Stimulated activated CD8-positive, alpha-beta memory T cell treated with anti-CD3 and anti-CD28 coated beads, Interleukin-4, amount 100 ng/mL, for 1 hour (primary cell): Measurements from ENCODE around the gene AKR1B15.
"Not testable (repeated sequence)": the region's sequence is repeated elsewhere in the genome, so short reads cannot be mapped to it uniquely, and the experiment has no call there.

ENCODE experiments used
- DNase-seq, 2 donors: peaks; one replicate each; pipeline ENCODE4 v3.0.0-alpha.2; 2020; ENCODE audit warnings: low read depth in 2 of 2, low spot score in 1 of 2

AKR1B15 gene

DNA sequence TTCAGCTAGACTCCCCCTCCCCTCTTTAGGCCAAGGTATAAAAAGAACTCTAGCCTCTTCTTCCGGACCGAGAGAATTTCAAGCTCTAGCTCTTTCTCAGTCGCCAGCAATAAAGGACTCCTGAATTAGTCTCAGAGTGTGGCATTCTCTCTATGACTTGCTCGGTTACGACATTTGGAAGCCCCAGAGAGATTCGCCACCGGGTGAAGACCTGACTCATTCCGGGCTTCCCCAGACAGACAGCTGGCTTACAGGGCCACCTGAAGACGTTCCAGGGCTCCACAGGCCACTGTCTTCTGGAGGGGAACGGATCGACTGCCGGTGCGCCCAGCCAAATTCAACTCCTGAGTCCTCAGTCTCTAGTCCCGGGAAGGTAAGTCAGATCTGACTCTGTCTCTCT, at the start of gene AKR1B15:
TSS of gene AKR1B15 (plus strand) at position 234 of the 400 bp plus-strand sequence. CDS start 15,510 bp downstream, outside the sequence.
- no peak for DNase-seq

DNA sequence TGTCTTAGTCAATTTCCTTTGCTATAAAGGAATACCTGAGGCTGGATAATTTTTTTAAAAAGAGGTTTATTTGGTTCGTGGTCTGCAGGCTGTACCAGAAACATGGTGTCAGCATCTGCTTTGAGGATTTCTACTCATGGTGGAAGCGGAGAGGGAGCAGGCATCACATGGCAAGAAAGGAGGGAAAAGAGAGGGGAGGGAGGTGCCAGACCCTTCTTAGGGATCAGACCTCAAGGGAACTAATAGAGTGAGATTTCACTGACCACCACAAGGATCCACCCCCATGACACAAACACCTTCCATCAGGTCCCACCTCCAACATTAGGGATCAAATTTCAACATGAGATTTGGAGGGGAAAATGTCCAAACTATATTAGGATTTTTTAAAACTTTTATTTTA, 48.5 kb upstream of the AKR1B15 start:
- no peak for DNase-seq

DNA sequence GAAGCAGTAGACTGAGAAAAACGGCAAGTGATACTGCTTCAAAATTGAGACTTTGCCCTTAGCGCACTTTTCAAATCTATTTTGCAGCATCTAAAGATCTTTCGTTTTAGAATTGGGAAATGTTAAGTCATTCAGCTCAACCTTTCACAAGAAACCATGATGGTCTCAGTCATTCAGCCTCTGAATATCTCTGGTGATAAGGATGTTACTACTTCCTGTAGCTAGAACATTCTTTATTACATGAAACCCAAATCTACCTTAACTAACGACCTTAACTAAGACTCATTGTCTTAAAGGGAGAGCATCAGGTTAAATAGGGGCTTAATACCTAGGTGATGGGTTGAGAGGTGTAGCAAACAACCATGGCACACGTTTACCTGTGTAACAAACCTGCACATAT, 47.9 kb upstream of the AKR1B15 start:
- DNase-seq: no peak

DNA sequence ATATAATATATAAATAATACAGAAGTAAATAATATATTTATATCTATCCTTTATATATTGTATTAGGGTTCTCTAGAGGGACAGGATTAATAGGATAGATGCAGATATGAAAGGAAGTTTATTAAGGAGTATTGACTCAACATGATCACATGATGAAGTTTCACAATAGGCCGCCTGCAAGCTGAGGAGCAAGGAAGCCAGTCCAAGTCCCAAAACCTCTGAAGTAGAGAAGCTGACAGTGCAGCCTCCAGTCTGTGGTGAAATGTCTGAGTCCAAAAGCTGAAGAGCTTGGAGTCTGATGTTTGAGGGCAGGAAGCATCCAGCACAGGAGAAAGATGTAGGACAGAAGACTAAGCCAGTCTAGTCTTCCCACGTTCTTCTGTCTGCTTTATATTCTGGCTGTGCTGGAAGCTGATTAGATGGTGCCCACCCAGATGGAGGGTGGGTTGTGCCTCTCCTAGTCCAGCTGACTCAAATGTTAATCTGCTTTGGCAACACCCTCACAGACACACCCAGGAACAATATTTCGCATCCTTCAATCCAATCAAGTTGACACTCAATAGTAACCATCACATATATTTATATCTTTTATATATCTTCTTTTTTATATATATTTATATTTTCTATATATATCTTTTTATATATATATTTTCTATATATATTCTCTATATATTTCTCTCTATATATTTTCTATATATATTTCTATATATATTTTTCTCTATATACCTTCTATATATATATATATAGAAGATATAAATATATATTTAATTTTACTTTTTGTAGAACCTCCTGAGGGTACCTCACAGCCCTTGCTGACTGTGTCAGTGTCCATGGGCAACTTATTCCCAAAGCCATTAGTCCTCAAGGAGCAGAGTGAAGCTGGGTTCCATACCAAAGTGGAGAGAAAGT, 46.2 kb upstream of the AKR1B15 start:
- DNase-seq: no peak

DNA sequence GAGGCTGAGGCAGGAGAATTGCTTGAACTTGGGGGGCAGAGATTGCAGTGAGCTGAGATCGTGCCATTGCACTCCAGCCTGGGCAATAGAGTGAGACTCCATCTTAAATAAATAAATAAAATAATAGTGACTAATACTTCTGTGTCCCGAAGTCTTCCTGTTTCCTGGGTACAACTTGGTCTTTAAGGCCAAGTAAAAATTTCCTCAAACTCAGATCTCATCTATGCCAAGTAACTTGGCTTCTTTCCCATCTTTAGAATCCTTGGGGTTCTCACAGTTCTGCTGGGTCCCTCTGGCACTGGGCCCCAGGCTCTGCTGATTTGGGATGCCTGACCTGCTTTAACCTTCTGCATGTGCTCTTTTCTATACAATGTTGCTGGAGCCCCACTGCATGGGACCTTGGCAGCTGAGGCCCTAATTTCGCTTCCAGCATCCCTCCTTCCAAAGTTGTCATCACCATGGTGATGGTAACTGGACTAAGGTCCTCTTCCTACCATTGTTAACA, 44.2 kb upstream of the AKR1B15 start:
- DNase-seq: no peak

DNA sequence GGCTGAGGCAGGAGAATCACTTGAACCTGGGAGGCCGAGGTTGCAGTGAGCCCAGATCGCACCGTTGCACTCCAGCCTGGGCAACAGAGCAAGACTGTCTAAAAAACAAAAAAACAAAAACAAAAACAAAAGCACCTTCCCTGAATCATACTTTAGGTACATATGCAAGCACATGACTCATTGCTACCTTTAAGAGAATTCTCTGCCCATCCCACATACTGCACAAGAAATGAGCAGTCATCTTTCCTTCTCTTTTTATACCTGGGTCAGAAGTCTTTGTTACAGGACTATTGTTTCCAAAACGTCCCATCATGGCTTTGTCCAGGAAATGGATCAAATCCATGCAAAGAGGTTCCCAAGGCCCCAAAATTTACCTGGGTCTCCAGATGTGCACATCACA, 43.1 kb upstream of the AKR1B15 start:
- no peak for DNase-seq

DNA sequence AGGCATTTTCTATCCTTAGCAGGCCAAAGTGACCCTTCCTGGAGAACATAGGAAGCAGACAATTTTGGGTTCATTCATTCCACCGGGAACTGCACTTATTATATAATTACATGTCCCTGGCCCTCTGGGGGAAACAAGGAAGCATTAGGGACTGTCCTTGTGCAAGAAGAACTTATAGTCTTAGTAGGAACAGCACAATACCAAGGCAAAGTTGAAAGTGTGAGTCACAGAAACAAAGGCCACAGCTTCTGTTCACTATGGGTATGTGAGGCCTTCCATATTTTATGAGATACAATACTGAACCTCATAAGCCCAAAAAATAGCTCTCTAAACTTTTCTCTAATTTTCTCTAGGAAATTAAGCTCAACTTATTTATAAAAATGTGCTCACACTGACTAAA, 39.9 kb upstream of the AKR1B15 start:
- DNase-seq: no peak

DNA sequence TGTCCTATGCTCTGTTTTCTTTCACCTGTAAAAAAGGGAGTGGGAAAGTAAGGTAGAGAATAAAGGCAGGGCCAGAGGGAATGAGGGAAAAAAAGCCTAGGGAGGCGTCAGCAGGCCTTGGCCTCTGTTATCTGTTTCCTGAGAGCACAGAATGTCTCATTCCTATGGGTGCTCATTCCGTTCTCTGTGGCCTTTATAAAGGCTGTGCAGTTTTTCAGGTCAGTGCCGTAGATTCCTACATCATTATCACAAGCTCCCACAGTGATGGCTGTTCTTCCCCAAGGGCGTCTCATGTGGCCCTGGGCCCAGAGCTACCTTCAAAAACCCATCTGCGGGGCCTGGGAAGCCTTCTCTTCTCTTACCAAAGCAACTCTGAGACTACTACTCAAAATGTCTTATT, 38.3 kb upstream of the AKR1B15 start:
- no peak for DNase-seq

DNA sequence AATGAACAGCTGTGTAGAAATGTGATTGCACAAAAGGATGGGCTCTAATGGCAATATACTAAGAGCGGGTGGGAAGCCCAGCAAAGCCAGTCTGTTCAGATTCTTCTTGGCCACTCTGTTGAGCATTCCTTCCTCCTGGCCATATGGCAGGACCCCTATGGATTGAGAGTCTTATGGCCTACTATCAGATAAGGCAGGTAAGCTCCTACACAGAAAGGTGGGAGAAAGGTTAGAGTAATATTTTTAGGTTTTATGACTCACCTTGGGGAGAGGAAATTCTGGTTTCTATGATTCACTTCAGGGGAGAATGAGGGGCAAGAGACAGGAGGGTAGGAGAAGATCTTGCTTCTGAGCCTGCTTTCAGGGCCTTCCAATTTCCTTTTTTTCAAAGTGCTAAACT, 36.6 kb upstream of the AKR1B15 start:
- DNase-seq: no peak

DNA sequence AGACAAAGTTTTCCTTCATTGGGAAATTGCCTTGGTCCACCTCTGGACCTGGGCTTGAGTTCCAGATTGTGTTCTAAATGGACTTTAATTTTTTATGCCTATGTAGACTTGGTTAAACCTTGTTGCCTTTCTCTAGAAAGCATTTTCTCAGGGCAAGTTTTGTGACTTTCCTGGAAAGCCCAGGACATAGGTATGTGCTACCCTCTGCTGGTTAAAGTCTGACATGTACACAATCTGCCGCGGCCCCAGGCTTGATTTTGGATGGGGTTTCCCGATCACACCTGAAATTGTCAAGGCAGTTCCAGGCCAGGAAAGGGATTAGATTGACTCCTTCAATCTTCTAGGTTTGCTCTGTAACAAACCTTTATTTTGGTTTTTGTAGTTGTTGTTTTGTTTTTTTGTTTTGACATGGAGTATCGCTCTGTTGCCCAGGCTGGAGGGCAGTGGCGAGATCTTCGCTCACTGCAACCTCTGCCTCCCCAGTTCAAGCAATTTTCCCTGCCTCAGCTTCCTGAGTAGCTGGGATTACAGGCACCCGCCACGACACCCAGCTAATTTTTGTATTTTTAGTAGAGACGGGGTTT, 35.6 kb upstream of the AKR1B15 start:
- no peak for DNase-seq

DNA sequence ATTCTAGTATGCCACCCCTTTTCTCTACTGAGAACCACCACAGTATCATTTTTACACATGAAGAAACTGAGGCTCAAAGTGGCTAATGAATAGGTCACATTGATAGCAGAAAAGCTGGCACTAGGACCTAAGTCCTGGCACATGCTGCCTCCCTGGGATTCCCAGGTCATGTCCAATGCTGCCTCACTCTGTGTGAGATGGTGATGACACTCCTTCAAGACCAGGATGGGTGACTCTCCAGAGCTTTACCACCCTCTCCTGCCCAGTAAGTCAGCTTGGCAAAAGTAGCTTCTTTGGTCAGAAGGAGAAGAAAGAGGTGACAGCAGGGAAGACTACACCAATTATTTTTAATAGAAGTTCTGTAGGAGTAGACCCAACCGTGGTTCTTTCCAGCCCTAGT, 34.8 kb upstream of the AKR1B15 start:
- DNase-seq: no peak

DNA sequence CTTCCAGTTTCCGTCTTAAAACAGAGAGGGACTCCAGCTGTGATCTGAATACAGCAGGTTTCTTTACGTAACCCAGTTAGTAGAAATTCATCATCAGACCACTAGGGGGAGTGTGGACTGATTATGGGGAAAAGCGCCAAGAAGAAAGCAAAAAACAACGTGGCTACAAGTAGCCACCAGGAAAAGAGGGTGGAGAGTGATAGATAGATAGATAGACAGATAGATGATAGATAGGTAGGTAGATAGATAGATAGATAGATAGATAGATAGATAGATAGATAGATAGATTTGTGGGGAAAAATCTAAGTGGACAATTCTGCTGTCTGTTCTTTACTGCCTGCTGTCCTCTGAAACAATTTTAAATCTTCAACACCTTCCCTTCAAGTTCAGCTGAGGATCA, 34.2 kb upstream of the AKR1B15 start:
- no peak for DNase-seq

DNA sequence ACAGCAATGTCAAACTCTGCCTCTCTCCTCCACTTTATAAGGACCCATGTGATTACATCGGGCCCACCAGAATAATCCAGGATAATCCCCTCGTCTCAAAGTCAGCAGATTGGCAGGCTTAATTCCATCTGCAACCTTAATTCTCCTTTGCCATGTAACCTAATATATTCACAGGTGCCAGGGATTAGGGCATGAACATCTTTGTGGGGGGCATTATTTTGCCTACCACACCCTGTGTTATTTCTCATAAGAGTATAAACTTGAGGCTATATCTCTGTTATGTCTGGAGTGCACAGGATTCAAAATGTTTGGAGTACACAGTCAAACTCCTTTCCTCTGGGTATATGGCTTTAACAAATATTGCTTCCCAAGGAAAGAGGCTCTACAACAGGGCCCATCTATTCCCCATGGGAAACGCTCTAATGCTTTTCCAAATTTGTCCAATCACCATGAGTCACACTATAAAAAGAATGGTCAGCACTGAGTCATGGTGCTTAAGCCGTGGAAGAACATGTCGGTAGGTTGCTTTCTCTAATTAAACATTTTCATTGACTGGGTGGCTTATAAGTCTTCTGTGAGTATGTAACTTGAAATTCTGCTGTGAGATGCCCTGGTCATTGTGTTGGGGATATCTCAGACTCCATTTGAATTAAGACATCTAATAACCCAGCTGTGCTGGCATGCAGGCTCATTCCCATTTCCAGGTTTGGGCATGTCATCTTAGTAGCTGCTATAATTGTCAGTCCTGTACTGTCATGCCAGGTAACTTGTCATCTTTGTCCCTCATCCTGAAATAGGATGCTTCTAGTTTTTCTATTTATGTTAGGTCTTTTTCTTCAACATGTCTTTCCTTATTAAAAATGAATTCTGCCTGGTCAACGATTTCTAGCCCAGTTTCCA, 33.1 kb upstream of the AKR1B15 start:
- DNase-seq: no peak

DNA sequence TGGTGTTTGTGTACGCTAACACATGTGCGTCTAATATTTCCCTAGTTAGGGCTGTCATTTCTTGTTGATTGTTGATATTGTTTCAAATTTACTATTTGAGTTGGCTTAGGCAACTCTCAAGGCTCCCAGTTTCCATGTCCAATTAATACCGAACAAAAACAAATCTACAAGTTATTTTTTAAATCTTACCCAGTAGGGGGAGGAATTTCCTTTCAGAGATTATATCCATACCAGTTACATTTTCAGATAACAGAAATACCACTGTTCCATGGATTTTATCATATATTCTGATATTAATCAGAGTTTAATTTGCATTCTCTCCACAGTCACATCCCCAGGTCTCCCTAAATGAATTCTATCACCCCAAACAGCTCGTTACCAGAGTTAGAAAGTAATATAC, 28.8 kb upstream of the AKR1B15 start:
- DNase-seq: no peak

DNA sequence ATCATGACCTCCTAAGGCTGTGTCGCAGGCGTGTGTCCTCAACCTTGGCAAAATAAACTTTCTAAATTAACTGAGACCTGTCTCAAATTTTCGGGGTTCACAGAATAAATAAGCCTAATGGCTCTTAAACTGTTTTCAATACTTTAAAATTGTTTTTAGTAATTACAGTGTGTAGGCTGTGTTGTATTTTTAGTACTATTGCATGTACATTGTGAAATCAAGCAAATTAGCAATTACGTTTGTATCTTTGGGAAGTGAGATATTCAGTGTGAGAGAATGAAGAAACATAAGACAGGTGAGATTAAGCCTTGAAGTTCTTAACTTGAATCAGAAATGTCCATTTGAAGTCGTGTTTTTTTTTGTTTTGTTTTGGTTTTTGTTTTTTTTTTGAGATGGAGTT, 26.3 kb upstream of the AKR1B15 start:
- no peak for DNase-seq

DNA sequence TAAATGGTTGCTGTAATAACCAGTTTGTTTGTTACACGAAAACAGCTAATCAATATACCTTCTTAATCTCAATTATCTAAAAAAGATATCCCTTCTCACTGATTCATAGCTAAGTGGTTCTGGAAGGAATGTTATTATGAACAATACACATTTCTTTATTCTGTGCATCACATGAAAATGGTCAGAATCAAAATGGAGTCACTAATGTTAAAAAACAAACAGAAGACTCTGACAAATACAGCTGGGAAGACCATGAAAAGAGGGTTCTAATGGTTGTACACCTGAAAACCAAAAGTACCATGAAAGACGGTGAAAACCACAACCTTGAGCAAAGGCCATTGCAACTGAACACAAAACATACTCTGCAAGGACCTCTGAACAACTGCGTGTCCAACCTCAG, 23.5 kb upstream of the AKR1B15 start:
- not testable (repeated sequence) for DNase-seq

DNA sequence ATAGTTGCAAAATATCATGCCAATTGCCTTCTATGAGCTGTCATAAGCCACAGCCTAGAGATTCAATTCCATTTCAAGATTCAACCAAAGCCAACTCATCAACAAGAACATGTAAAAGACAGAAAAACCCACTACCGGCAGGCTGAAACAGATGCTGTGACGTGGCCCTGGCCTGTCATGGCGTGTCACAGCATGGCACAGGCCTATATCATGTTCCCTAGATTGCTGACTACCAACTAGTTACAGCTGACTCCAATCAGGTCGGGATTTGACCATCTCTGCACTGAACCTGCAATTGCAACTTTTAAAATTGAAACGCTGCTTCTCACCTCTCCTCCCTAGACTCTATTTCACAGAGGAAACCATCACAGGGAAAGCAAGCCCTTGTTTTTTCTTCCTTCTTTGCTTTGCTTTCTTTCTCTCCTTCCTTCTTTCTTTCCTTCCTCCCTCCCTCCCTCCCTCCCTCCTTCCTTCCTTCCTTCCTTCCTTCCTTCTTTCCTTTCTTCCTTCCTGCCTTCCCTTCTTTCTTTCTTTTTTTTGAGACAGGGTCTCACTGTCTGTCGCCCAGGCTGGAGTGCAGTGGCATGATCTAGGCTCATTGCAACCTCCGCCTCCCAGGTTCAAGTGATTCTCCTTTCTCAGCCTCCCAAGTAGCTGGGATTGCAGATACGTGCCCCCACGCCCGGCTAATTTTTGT, 22.2 kb upstream of the AKR1B15 start:
- not testable (repeated sequence) for DNase-seq

DNA sequence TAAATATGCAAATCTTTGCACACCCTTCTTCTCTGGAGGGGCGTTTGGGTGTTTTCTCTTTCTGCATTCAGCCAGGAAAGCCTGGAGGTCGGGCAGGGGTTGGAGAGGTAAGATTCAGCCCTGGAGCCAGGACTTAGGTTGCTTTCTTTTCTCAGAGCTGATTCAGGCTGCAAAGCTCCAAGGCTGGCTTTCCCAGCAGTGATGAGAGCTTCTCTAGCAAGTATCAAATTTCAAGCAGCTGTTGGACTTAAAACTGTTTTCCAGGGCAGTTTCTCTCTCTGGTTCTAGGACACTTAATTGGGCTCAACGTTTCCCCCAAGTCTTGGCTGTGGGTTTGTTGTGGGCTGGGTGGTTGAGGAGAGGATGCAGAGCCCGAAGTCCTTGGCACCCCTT, 20.9 kb upstream of the AKR1B15 start:
- no peak for DNase-seq

DNA sequence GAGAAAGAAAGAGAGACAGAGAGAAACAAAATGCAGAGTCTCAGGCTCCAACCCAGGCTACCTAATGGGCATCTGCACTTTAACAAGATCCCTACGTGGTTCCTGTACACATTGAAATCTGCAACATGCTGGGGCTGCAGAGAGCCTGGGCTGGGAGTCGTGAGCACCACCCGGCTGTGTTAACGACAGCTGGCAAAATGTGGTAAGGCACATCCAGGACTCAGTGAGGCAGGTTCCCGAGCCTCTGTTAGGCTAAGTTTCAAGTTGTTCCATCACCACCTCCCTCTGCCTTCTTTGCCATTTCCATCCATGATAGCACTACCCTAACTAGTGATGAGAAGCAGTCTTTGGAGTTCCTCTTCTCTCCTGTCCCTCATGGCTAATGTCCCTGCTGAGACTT, 20.2 kb upstream of the AKR1B15 start:
- DNase-seq: no peak

DNA sequence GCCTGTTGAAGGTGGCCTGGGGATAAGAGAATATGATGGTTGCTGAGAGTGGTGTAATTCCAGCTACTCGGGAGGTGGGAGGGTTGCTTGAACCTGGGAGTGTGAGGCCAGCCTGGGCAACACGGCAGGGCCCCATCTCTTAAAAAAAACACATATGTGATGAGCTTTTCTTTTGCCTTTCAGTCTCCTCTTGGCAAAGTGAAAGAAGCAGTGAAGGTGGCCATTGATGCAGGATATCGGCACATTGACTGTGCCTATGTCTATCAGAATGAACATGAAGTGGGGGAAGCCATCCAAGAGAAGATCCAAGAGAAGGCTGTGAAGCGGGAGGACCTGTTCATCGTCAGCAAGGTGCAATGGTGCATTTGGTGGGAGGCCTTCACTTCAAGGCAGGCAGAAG, 18.4 kb upstream of the AKR1B15 start:
- DNase-seq: no peak
